HepG2 (cell line): ENCODE measurements around the gene ITPR1. TPM values are rescaled to one million over a fixed set of nuclear protein-coding genes. Genes with fewer than 3 reads are reported as not detected.

ENCODE experiments used
- GTF3A ChIP-seq: sonication (generic); formaldehyde crosslinking; conservative IDR thresholded peaks from 2 replicates; pipeline ENCODE4 v1.4.0; 2020; ENCODE audit warnings: mild to moderate bottlenecking, missing genetic modification reagents
- JUN ChIP-seq: sonication (generic); formaldehyde crosslinking; IDR thresholded peaks from 2 replicates; pipeline ENCODE4 v1.4.0; 2020; ENCODE audit warnings: mild to moderate bottlenecking, missing genetic modification reagents
- KDM2A ChIP-seq: sonication (generic); formaldehyde crosslinking; IDR thresholded peaks from 2 replicates; pipeline ENCODE4 v1.4.0; 2020; ENCODE audit warnings: low read depth, missing genetic modification reagents, borderline replicate concordance
- MED8 ChIP-seq: sonication (generic); formaldehyde crosslinking; IDR thresholded peaks from 2 replicates; pipeline ENCODE4 v1.8.1; 2023; ENCODE audit warnings: mild to moderate bottlenecking, missing genetic modification reagents; ENCODE audit not compliant: insufficient replicate concordance
- MTF1 ChIP-seq: sonication (generic); formaldehyde crosslinking; IDR thresholded peaks from 2 replicates; pipeline ENCODE4 v1.5.0; 2020; ENCODE audit warnings: missing genetic modification reagents
- NR3C1 ChIP-seq: sonication (generic); formaldehyde crosslinking; IDR thresholded peaks from 2 replicates; pipeline ENCODE4 v1.4.0; 2020; ENCODE audit warnings: missing genetic modification reagents
- POLR2G ChIP-seq: fragments of 200-400 bp; formaldehyde crosslinking; IDR thresholded peaks from 2 replicates; pipeline ENCODE4 v1.6.1; 2018; ENCODE audit warnings: mild to moderate bottlenecking, low read depth, low read length, moderate library complexity
- RXRB ChIP-seq: IDR thresholded peaks from 2 replicates; pipeline ENCODE4 v1.6.1; 2016; ENCODE audit warnings: borderline replicate concordance, missing genetic modification reagents, missing compliant biosample characterization
- SMAD1 ChIP-seq: sonication (generic); formaldehyde crosslinking; IDR thresholded peaks from 2 replicates; pipeline ENCODE4 v1.4.0; 2020; ENCODE audit warnings: missing genetic modification reagents, low read depth, mild to moderate bottlenecking, borderline replicate concordance
- SPEN ChIP-seq: sonication (generic); formaldehyde crosslinking; IDR thresholded peaks from 2 replicates; pipeline ENCODE4 v1.5.1; 2020; ENCODE audit warnings: low read depth, mild to moderate bottlenecking, missing genetic modification reagents
- ZNF562 ChIP-seq: sonication (generic); formaldehyde crosslinking; IDR thresholded peaks from 2 replicates; pipeline ENCODE4 v1.8.0; 2022; ENCODE audit warnings: missing genetic modification reagents, borderline replicate concordance
- ZNF83 ChIP-seq: sonication (generic); formaldehyde crosslinking; IDR thresholded peaks from 2 replicates; pipeline ENCODE4 v1.4.0; 2020; ENCODE audit warnings: missing genetic modification reagents, mild to moderate bottlenecking, borderline replicate concordance
- polyA plus RNA-seq, 8 experiments: library from polyadenylated mRNA; depleted of rRNA in 3 of 8; stranded (reverse) in 7 of 8; unstranded in 1 of 8; fragments of >200 nt; fragmentation: Illumina TruSeq in 4 of 8; extraction: Trizol in 4 of 8; gene quantifications; 2 replicates each; pipeline versions ENCODE4 v1.2.1 to v1.2.3, GENCODE V29; 2011 to 2016; ENCODE audit warnings: low read depth in 4 of 8, missing spikeins in 1 of 8, mixed read lengths in 1 of 8; ENCODE audit not compliant: insufficient read depth in 1 of 8
- total RNA-seq, 5 experiments: library from RNA; depleted of rRNA; stranded (reverse); fragments of >200 nt; fragmentation: Illumina TruSeq; extraction: Trizol; gene quantifications; 2 replicates each; pipeline ENCODE4 v1.2.3, GENCODE V29; 2016; ENCODE audit warnings: low read depth in 1 of 5
- TF ChIP-seq, protein P1 (sequence below): sonication (generic); formaldehyde crosslinking; IDR thresholded peaks from 2 replicates; pipeline ENCODE4 v1.5.0; 2020; ENCODE audit warnings: mild to moderate bottlenecking, missing genetic modification reagents
- TF ChIP-seq, protein P2 (sequence below): sonication (generic); formaldehyde crosslinking; IDR thresholded peaks from 2 replicates; pipeline ENCODE4 v1.5.0; 2020; ENCODE audit warnings: missing genetic modification reagents
- TF ChIP-seq, protein P3 (sequence below): sonication (generic); formaldehyde crosslinking; IDR thresholded peaks from 2 replicates; pipeline ENCODE4 v1.4.0; 2020; ENCODE audit warnings: missing genetic modification reagents, borderline replicate concordance
- TF ChIP-seq, protein P4 (sequence below): sonication (generic); formaldehyde crosslinking; IDR thresholded peaks from 2 replicates; pipeline ENCODE4 v1.4.0; 2020; ENCODE audit warnings: mild to moderate bottlenecking, missing genetic modification reagents
- TF ChIP-seq, protein P5 (sequence below): sonication (generic); formaldehyde crosslinking; IDR thresholded peaks from 2 replicates; pipeline ENCODE4 v1.5.1; 2020; ENCODE audit warnings: mild to moderate bottlenecking, missing genetic modification reagents, moderate library complexity

The ITPR1 gene
- total and polyA plus RNA-seq, 2 of the 13 experiments (the other 11 are each of a cell fraction or from before 2014, with no cell fraction given), result 10.0 to 11.4 TPM

DNA sequence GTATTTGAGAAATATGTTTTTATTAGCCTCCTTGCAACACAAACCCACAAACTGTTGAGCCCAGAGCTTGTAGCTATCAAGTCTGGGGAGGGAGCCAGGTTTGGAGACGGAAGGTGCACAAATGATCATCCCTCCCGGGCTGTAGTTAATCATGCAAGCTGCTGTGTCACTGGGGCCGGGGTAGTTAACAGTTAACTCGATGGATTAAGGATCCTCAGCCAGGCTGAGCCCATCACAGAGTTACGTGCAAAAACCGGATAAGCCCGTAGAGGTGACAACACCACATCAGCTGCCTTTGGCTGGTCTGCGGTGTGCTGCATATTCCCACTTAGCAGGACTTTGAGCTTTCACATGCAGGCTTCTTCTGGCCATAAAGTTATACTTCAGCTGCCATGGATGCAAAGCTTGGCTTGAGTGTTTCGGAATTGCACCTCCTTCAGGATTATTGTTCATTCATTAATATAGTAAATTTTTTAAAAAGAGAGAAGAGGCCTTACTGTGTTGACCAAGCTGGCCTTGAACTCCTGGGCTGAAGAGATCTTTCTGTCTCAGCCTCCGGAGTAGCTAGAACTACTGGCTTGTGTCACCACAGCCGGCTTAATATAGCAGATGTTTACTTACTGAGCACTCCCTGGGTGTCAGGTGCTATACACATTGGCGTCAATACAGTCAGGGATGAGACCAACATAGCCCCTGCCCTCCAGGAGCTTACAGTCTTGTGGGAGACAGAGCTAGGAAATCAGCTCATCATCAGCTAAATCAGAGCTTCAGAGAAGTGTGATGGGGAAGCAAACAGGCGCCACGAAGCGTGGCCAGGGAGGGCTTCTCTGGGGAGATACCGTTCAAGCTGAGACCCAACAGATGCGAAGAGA, 259.3 kb downstream of the ITPR1 start (continued):
- TF ChIP-seq POLR2G (peak; percentile 42; the same call in 1 of the 2 replicates), SPEN (CRISPR knock-in tag) (0 out of 2 replicates have a peak, but pooled peaks have one; percentile 29), RXRB (CRISPR knock-in tag) (peak; percentile 73; the same call in 1 of the 2 replicates), JUN (no peak), GTF3A (CRISPR knock-in tag) (no peak), ZNF562 (CRISPR knock-in tag) (no peak), KDM2A (CRISPR knock-in tag) (peak; percentile 21; the same call in 1 of the 2 replicates), MED8 (CRISPR knock-in tag) (no peak), SMAD1 (no peak), MTF1 (CRISPR knock-in tag) (no peak), NR3C1 (CRISPR knock-in tag) (no peak), ZNF83 (no peak)
- TF ChIP-seq, protein P1, sequence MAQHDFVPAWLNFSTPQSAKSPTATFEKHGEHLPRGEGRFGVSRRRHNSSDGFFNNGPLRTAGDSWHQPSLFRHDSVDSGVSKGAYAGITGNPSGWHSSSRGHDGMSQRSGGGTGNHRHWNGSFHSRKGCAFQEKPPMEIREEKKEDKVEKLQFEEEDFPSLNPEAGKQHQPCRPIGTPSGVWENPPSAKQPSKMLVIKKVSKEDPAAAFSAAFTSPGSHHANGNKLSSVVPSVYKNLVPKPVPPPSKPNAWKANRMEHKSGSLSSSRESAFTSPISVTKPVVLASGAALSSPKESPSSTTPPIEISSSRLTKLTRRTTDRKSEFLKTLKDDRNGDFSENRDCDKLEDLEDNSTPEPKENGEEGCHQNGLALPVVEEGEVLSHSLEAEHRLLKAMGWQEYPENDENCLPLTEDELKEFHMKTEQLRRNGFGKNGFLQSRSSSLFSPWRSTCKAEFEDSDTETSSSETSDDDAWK (CRISPR knock-in tag), result no peak
- TF ChIP-seq, protein P2, sequence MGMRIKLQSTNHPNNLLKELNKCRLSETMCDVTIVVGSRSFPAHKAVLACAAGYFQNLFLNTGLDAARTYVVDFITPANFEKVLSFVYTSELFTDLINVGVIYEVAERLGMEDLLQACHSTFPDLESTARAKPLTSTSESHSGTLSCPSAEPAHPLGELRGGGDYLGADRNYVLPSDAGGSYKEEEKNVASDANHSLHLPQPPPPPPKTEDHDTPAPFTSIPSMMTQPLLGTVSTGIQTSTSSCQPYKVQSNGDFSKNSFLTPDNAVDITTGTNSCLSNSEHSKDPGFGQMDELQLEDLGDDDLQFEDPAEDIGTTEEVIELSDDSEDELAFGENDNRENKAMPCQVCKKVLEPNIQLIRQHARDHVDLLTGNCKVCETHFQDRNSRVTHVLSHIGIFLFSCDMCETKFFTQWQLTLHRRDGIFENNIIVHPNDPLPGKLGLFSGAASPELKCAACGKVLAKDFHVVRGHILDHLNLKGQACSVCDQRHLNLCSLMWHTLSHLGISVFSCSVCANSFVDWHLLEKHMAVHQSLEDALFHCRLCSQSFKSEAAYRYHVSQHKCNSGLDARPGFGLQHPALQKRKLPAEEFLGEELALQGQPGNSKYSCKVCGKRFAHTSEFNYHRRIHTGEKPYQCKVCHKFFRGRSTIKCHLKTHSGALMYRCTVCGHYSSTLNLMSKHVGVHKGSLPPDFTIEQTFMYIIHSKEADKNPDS, result no peak
- TF ChIP-seq, protein P3, sequence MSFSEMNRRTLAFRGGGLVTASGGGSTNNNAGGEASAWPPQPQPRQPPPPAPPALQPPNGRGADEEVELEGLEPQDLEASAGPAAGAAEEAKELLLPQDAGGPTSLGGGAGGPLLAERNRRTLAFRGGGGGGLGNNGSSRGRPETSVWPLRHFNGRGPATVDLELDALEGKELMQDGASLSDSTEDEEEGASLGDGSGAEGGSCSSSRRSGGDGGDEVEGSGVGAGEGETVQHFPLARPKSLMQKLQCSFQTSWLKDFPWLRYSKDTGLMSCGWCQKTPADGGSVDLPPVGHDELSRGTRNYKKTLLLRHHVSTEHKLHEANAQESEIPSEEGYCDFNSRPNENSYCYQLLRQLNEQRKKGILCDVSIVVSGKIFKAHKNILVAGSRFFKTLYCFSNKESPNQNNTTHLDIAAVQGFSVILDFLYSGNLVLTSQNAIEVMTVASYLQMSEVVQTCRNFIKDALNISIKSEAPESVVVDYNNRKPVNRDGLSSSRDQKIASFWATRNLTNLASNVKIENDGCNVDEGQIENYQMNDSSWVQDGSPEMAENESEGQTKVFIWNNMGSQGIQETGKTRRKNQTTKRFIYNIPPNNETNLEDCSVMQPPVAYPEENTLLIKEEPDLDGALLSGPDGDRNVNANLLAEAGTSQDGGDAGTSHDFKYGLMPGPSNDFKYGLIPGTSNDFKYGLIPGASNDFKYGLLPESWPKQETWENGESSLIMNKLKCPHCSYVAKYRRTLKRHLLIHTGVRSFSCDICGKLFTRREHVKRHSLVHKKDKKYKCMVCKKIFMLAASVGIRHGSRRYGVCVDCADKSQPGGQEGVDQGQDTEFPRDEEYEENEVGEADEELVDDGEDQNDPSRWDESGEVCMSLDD (CRISPR knock-in tag), result no peak
- TF ChIP-seq, protein P4, sequence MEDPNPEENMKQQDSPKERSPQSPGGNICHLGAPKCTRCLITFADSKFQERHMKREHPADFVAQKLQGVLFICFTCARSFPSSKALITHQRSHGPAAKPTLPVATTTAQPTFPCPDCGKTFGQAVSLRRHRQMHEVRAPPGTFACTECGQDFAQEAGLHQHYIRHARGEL (CRISPR knock-in tag), result no peak
- TF ChIP-seq, protein P5, sequence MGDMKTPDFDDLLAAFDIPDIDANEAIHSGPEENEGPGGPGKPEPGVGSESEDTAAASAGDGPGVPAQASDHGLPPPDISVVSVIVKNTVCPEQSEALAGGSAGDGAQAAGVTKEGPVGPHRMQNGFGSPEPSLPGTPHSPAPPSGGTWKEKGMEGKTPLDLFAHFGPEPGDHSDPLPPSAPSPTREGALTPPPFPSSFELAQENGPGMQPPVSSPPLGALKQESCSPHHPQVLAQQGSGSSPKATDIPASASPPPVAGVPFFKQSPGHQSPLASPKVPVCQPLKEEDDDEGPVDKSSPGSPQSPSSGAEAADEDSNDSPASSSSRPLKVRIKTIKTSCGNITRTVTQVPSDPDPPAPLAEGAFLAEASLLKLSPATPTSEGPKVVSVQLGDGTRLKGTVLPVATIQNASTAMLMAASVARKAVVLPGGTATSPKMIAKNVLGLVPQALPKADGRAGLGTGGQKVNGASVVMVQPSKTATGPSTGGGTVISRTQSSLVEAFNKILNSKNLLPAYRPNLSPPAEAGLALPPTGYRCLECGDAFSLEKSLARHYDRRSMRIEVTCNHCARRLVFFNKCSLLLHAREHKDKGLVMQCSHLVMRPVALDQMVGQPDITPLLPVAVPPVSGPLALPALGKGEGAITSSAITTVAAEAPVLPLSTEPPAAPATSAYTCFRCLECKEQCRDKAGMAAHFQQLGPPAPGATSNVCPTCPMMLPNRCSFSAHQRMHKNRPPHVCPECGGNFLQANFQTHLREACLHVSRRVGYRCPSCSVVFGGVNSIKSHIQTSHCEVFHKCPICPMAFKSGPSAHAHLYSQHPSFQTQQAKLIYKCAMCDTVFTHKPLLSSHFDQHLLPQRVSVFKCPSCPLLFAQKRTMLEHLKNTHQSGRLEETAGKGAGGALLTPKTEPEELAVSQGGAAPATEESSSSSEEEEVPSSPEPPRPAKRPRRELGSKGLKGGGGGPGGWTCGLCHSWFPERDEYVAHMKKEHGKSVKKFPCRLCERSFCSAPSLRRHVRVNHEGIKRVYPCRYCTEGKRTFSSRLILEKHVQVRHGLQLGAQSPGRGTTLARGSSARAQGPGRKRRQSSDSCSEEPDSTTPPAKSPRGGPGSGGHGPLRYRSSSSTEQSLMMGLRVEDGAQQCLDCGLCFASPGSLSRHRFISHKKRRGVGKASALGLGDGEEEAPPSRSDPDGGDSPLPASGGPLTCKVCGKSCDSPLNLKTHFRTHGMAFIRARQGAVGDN (CRISPR knock-in tag), result peak; percentile 43; the same call in 1 of the 2 replicates
